ENCODE results near the gene FBXL7.

DNA sequence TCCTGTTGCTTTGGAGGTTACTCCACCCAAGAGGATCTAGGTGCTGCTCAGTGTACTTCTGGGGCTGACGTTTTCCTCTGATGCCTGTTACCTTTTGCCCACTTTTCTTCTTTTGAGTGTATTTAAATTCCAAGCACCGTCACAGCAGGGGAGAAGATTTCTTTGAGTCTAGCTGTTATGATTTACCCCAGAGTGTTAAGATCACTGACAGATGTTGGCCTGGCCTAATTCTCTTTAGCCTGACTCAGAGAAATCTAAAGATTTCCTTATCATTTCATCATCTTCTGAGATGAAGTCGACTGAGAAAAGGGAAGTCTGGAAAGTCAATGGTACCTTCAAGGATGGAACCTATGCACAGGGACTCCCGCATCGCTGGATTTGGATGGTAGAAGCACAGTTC, 191.5 kb downstream of the FBXL7 start:
- TF ChIP-seq, protein P1, sequence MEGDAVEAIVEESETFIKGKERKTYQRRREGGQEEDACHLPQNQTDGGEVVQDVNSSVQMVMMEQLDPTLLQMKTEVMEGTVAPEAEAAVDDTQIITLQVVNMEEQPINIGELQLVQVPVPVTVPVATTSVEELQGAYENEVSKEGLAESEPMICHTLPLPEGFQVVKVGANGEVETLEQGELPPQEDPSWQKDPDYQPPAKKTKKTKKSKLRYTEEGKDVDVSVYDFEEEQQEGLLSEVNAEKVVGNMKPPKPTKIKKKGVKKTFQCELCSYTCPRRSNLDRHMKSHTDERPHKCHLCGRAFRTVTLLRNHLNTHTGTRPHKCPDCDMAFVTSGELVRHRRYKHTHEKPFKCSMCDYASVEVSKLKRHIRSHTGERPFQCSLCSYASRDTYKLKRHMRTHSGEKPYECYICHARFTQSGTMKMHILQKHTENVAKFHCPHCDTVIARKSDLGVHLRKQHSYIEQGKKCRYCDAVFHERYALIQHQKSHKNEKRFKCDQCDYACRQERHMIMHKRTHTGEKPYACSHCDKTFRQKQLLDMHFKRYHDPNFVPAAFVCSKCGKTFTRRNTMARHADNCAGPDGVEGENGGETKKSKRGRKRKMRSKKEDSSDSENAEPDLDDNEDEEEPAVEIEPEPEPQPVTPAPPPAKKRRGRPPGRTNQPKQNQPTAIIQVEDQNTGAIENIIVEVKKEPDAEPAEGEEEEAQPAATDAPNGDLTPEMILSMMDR (IDR thresholded peaks at IDR 0.05) = no peak
- TF ChIP-seq POLR2A (IDR thresholded peaks at IDR 0.05) = no peak

Data from lower leg skin (tissue), 3 donors.